Vagina (tissue), 2 donors: ENCODE data around the gene GINS3.

Experiments
- POLR2A ChIP-seq, 2 donors: fragments of 450-650 bp; IDR thresholded peaks; one replicate each; pipeline ENCODE4 v1.6.1; 2017; ENCODE audit warnings: antibody characterized with exemption in 2 of 2, mild to moderate bottlenecking in 2 of 2, moderate library complexity in 2 of 2
- TF ChIP-seq, protein P1 (sequence below), 3 experiments: fragments of 450-650 bp in 2 of 3; fragments of 200-600 bp in 1 of 3; sonication (generic) in 1 of 3; IDR thresholded peaks; one replicate each; pipeline ENCODE4 v1.5.1; 2017 to 2019; ENCODE audit warnings: antibody characterized with exemption in 3 of 3, mild to moderate bottlenecking in 2 of 3, moderate library complexity in 2 of 3

DNA sequence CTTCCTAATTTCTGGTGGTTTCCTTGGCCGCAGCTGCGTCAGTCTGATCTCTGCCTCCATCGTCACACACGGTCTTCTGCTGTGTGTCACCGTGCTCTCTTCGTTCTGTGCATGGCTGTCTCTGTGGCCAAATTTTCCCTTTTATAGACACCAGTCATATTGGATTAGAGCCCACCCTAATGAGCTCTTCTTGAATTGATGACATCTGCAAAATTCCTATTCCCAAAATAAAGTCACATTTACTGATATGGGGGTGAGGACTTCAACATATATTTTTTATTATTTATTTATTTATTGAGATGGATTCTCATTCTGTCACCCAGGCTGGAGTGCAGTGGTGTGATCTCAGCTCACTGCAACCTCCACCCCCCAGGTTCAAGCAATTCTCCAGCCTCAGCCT, 38.4 kb downstream of the GINS3 start:
- TF ChIP-seq, protein P1, sequence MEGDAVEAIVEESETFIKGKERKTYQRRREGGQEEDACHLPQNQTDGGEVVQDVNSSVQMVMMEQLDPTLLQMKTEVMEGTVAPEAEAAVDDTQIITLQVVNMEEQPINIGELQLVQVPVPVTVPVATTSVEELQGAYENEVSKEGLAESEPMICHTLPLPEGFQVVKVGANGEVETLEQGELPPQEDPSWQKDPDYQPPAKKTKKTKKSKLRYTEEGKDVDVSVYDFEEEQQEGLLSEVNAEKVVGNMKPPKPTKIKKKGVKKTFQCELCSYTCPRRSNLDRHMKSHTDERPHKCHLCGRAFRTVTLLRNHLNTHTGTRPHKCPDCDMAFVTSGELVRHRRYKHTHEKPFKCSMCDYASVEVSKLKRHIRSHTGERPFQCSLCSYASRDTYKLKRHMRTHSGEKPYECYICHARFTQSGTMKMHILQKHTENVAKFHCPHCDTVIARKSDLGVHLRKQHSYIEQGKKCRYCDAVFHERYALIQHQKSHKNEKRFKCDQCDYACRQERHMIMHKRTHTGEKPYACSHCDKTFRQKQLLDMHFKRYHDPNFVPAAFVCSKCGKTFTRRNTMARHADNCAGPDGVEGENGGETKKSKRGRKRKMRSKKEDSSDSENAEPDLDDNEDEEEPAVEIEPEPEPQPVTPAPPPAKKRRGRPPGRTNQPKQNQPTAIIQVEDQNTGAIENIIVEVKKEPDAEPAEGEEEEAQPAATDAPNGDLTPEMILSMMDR (IDR thresholded peaks at IDR 0.05) = no peak
- no peak for TF ChIP-seq POLR2A (IDR thresholded peaks at IDR 0.05)
